Ascending aorta (tissue), 2 donors: ENCODE data around the gene ZPLD1. TPM values are rescaled to one million over a fixed set of nuclear protein-coding genes. Genes with fewer than 3 reads are reported as not detected.

ENCODE experiments used
- DNase-seq, 2 donors: peaks; one replicate each; pipeline ENCODE4 v3.0.0-alpha.2; 2019; ENCODE audit warnings: low spot score in 2 of 2
- H3K27ac ChIP-seq, 2 donors: fragments of 200-600 bp; sonication (generic); one replicate each; pipeline ENCODE4 v1.5.1; 2016 to 2017; ENCODE audit warnings: mild to moderate bottlenecking in 1 of 2
- H3K27me3 ChIP-seq: fragments of 200-600 bp; sonication (generic); one replicate; pipeline ENCODE4 v1.5.1; 2017
- H3K36me3 ChIP-seq, 2 donors: fragments of 200-600 bp; sonication (generic); one replicate each; pipeline ENCODE4 v1.5.1; 2016
- H3K4me1 ChIP-seq, 2 donors: fragments of 200-600 bp; sonication (generic); one replicate each; pipeline ENCODE4 v1.5.1; 2016 to 2017; ENCODE audit warnings: mild to moderate bottlenecking in 1 of 2
- H3K4me3 ChIP-seq, 2 donors: fragments of 200-600 bp; sonication (generic); one replicate each; pipeline ENCODE4 v1.5.1; 2016 to 2017; ENCODE audit warnings: mild to moderate bottlenecking in 1 of 2
- H3K9me3 ChIP-seq, 2 donors: fragments of 200-600 bp; sonication (generic); one replicate each; pipeline ENCODE4 v1.5.1; 2016
- intact Hi-C: fragments of 100-400 bp; cut with DNase I; formaldehyde crosslinking; loops from one replicate; pipeline ENCODE4 v1.15.1; 2023
- total RNA-seq: library from RNA; depleted of rRNA; stranded (reverse); fragments of >200 nt; gene quantifications from one replicate; pipeline ENCODE4 v1.1.0, GENCODE V29; 2016
- TF ChIP-seq, protein P1 (sequence below), 3 experiments: fragments of 200-600 bp in 2 of 3; fragments of 450-650 bp in 1 of 3; sonication (generic) in 2 of 3; IDR thresholded peaks; one replicate each; pipeline ENCODE4 v1.5.1; 2016 to 2019; ENCODE audit warnings: antibody characterized with exemption in 3 of 3, mild to moderate bottlenecking in 1 of 3, moderate library complexity in 1 of 3

Gene ZPLD1
- total RNA-seq, 1 donor from 2014 or later, result not detected

GRCh38 chr3:102441832-102442231 is 7.0 kb downstream of the ZPLD1 start:
- H3K4me3 ChIP-seq, result no peak overlapping the region
- H3K27me3 ChIP-seq, result no peaks in the 10 kb centered on the region
- intact Hi-C loops, result no loop called here
- no peaks in the 10 kb centered on the region for H3K9me3 ChIP-seq
- no peaks in the 10 kb centered on the region for H3K4me1 ChIP-seq
- TF ChIP-seq, protein P1, sequence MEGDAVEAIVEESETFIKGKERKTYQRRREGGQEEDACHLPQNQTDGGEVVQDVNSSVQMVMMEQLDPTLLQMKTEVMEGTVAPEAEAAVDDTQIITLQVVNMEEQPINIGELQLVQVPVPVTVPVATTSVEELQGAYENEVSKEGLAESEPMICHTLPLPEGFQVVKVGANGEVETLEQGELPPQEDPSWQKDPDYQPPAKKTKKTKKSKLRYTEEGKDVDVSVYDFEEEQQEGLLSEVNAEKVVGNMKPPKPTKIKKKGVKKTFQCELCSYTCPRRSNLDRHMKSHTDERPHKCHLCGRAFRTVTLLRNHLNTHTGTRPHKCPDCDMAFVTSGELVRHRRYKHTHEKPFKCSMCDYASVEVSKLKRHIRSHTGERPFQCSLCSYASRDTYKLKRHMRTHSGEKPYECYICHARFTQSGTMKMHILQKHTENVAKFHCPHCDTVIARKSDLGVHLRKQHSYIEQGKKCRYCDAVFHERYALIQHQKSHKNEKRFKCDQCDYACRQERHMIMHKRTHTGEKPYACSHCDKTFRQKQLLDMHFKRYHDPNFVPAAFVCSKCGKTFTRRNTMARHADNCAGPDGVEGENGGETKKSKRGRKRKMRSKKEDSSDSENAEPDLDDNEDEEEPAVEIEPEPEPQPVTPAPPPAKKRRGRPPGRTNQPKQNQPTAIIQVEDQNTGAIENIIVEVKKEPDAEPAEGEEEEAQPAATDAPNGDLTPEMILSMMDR (IDR thresholded peaks at IDR 0.05), result no peak
- no peak for DNase-seq
- no peak overlapping the region for H3K27ac ChIP-seq
- no peaks in the 10 kb centered on the region for H3K36me3 ChIP-seq

DNA sequence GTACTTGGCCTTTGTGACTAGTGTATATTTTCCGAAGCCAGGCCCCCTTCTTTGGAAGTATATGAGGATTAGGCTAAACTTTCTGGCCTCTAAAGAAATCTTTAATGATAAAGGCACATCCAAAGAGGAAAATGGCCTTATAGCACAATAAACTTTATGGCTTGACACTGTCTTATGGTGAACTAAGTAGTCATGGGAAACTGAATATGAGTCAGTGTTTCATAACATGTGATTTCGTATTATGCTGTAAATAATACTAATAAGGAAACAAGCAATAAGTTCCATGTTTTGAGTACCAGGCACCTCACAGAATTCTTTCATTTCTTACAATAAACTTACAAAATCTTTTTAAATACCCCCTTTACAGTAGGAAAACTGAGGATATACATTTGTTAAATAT is 8.2 kb downstream of the ZPLD1 start:
- Histone ChIP-seq H3K27me3 (no peaks in the 10 kb centered on the region), H3K9me3 (no peaks in the 10 kb centered on the region), H3K4me1 (no peaks in the 10 kb centered on the region), H3K27ac (no peak overlapping the region), H3K36me3 (no peaks in the 10 kb centered on the region), H3K4me3 (no peak overlapping the region)
- TF ChIP-seq, protein P1 (IDR thresholded peaks at IDR 0.05), result no peak
- no peak for DNase-seq
- intact Hi-C loops, result no loop called here

GRCh38 chr3:102444101-102444500 is 9.3 kb downstream of the ZPLD1 start:
- Histone ChIP-seq H3K36me3 (no peaks in the 10 kb centered on the region), H3K4me1 (no peaks in the 10 kb centered on the region), H3K9me3 (no peaks in the 10 kb centered on the region), H3K27ac (no peak overlapping the region), H3K4me3 (no peak overlapping the region), H3K27me3 (no peaks in the 10 kb centered on the region)
- TF ChIP-seq, protein P1 (IDR thresholded peaks at IDR 0.05), result no peak
- intact Hi-C loops, result no loop called here
- DNase-seq, result no peak

- no peaks in the 10 kb centered on the region for H3K4me1 ChIP-seq
- no peaks in the 10 kb centered on the region for H3K9me3 ChIP-seq
- H3K27ac ChIP-seq, result no peak overlapping the region
- H3K4me3 ChIP-seq, result no peak overlapping the region
- no peak for DNase-seq
- intact Hi-C loops, result no loop called here
- no peaks in the 10 kb centered on the region for H3K27me3 ChIP-seq
- H3K36me3 ChIP-seq, result no peaks in the 10 kb centered on the region
- TF ChIP-seq, protein P1 (IDR thresholded peaks at IDR 0.05), result no peak
These were observed 12.5 kb downstream of the ZPLD1 start for GRCh38 chr3:102447272-102447671.

DNA sequence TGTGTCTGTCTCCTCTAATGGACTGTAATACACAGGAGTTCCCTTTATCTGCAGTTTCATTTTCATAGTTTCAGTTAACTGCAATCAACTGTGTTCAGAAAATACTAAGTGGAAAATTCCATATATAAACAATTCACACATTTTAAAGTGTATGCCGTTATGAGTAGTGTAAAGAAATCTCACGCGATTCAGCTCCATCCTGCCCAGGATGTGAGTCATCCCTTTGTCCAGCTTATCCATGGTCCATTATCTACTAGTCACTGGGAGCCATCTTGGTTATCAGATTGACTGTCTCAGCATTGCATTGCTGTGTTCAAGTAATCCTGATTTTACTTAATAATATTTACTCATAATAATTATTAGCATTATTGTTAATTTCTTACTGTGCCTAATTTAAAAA is 14.5 kb downstream of the ZPLD1 start:
- TF ChIP-seq, protein P1 (IDR thresholded peaks at IDR 0.05), result no peak
- Histone ChIP-seq H3K9me3 (no peaks in the 10 kb centered on the region), H3K36me3 (no peaks in the 10 kb centered on the region), H3K4me1 (no peaks in the 10 kb centered on the region), H3K27ac (no peak overlapping the region), H3K27me3 (no peaks in the 10 kb centered on the region), H3K4me3 (no peak overlapping the region)
- DNase-seq, result no peak
- intact Hi-C loops, result no loop called here

- intact Hi-C loops, result no loop called here
- H3K27me3 ChIP-seq, result no peaks in the 10 kb centered on the region
- no peaks in the 10 kb centered on the region for H3K9me3 ChIP-seq
- H3K4me3 ChIP-seq, result no peak overlapping the region
- no peak overlapping the region for H3K27ac ChIP-seq
- TF ChIP-seq, protein P1 (IDR thresholded peaks at IDR 0.05), result no peak
- DNase-seq, result no peak
- no peaks in the 10 kb centered on the region for H3K36me3 ChIP-seq
- no peaks in the 10 kb centered on the region for H3K4me1 ChIP-seq
These were observed 15.1 kb downstream of the ZPLD1 start for GRCh38 chr3:102449930-102450329.
